NCI-H2081 treated with DMSO at 0.1 percent for 48 hours (cell line): ENCODE measurements around the gene ZNF683.
"Not testable (repeated sequence)": the region's sequence is repeated elsewhere in the genome, so short reads cannot be mapped to it uniquely, and the experiment has no call there.

Source experiments
- DNase-seq: peaks from one replicate; lab custom pipeline; 2025; lab: John Stamatoyannopoulos, UW

The ZNF683 gene

GRCh38 chr1:26385063-26385462, 12.5 kb upstream of the ZNF683 start:
- not testable (repeated sequence) for DNase-seq

DNA sequence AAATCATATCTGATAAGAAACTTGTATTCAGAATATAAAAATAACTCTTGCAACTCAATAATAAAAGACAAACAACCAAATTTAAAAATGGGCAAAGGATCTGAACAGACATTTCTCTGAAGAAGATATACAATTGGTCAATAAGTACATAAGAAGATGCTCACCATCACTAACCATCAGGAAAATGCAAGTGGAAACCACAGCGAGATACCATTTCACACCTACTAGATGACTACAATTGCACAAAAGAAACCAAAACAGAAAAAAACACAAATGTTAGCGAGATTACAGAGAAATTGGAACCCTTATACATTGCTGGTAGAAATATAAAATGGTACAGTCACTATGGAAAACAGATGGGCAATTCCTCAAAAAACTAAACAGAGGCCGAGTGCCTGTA, 11.5 kb upstream of the ZNF683 start:
- no peak for DNase-seq

DNA sequence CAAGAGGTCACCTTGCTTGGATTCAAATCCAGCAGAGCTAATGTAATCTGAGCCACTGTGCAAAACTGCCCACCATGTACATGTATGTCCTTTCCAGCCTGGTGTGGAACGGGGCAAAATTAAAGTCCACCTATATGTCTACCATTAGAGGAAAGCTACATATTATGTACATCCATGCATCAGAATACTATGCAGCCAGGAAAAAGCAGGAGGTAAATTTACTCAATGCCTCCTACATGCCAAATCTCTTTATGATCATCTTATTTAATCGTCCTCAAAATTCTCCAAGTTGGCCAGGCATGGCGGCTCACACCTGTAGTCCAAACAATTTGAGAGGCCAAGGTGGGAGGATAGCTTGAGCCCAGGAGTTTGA, 6.3 kb upstream of the ZNF683 start:
- no peak for DNase-seq

DNA sequence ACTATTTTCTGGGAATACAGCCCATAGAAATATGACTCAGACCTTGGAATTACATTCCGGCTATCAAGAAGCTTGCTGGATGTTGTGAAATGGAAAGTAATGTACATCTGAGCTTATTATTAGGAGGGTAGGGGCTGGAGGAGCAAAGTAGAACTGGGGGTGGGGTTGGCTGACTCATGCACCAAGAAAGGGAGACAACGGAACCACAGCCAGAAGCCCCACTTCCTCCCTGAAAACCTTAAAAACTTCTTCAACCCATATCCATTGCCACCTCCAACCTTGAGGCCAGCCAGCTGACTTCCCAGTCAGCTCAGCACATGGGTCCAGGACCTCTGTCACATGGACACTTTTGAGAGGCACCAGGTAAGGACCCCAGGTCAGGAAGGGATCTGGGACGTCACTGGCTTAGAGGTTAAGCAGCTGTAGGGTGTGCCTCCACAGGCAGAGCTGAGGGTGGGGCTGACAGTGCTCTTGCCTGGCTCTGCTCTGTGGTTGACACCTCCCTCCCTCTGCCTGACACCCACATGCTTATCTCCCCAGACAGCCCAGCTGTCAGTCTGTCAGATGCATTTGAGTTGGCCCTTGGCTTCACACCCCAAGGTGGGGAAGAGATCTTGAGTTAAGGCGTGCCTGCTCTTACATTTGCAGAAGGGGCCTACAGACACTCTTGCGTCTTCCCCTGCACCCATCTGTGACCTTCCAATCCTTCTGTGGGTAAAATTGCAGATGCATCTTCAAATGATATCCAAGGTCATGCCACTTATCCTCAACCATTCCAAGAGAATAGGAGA, 5.7 kb upstream of the ZNF683 start:
- no peak for DNase-seq

GRCh38 chr1:26376050-26376449, 3.5 kb upstream of the ZNF683 start:
- no peak for DNase-seq

- DNase-seq: no peak
Observed at GRCh38 chr1:26375081-26375480, 2.5 kb upstream of the ZNF683 start.

- not testable (repeated sequence) for DNase-seq
Observed at GRCh38 chr1:26374361-26374760, 1.8 kb upstream of the ZNF683 start.

DNA sequence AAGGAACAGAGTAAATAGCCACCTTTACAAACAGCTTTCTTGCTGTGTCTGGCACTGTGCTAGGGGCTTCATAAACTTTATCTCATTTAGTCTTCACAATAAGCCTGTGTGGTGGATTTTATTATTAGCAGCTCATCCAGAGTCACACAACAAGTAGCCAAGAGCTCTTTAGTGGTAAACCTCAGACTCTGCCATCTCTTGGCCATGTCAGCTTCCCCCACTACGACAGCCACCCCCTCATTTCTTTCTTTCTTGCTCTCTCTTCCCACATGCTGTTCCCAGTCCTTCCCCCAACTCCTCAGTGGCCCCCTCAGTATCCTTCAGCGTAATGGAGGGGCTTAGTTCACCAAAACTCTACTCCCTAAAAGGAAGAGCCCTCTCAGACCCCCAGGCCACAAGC, 1.2 kb upstream of the ZNF683 start:
- no peak for DNase-seq

- no peak for DNase-seq
Observed at GRCh38 chr1:26373281-26373680, 731 bp upstream of the ZNF683 start.

- DNase-seq: no peak
Observed at GRCh38 chr1:26372039-26372438, 511 bp downstream of the ZNF683 start.

DNA sequence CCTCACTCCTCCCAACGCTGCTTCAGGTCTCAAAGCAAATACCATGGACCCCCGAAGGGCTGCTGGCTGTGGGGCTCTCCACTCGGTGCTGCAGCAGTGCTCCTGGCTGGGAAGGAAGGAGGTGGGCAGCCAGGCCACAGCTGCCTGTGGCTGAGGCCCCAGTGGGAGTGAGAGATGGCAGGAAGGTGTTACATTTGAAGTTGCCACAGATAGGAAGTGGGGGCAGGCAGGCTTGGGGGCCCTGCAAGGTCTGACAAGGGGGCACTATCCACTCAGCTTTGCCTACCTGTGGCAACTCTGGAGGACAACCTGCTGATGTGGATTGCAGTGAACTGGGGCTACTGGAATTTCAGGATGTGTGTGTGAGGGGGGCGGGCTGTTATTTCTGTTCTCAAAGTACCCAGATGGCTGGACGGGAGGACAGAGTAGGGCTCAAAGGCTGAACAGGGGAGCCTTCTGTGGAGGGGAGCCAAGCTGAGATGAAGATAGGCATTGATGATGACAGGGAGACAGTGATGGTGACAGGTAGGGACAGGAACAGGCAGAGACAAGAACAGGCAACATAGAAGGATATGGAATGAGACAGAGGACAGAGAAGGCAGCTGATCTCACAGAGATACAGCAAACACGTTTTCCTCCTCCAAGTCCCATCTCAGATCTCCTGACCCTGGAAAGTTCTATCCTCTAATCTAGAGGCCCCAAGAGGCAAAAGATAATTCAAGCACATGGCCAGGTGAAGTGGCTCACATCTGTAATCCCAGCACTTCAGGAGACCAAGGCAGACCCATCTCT, 1.8 kb downstream of the ZNF683 start:
- DNase-seq: no peak

- no peak for DNase-seq
Observed at GRCh38 chr1:26368486-26368885, 4.1 kb downstream of the ZNF683 start.

DNA sequence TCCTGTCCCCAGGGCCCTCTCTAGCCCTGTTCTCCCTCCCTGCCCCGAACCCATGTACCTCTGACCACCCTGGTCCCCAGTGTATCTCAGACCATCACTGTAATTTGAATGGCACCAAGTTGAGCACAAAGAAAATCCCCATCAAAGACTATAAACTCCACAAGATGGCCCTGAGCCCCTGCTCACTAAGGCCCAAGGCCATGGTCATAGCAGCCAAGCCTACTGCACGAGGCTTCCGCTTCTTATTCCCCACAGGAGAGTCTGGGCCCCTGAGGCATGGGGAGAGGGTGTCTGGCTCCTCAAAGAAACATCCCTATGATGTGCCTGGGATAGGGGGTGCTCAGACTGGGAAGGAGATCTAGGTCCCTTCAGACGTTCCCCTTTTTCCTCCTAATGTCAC, 4.5 kb downstream of the ZNF683 start:
- DNase-seq: no peak

DNA sequence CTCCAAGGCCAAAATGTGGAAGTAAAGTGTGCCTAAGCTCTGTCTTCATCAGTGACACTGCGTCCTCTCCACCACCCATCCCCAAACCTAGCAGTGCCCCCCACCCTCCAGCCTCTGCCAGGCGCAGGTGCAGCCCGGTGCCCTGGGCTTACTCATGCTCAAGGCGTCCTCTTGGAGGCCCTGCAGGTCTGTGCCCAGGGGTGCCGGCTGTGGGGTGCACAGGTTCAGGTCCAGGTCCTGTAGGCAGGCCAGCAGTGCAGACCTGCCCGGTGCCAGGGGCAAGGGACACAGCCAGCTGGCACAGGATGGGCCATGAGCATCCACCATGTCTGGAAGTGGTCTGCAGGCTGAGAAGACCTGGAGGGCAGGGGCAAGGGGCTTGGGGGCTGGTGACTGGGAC, 5.1 kb downstream of the ZNF683 start:
- no peak for DNase-seq

DNA sequence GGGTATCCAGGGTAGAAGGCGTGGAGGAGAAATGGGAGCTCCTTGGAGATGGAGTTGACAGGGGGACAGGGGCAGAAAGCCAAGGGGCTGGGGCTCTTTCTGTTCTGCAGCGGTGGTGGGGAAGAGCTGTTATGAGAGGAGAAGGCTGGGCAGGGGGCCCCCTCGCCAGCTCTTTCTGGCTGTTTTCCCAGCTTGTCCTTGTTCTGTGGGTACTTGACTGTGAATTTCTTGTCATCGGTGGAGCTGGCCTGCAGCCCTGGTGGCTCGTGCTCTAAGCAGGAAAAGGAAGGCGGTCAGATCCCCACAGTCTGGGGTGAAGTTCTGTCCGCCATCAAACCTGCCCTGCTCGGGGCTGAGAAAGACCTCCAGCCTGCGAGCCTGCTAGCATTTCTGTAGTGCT, 7.6 kb downstream of the ZNF683 start:
- no peak for DNase-seq

GRCh38 chr1:26363549-26364448, 8.8 kb downstream of the ZNF683 start:
- DNase-seq: no peak

DNA sequence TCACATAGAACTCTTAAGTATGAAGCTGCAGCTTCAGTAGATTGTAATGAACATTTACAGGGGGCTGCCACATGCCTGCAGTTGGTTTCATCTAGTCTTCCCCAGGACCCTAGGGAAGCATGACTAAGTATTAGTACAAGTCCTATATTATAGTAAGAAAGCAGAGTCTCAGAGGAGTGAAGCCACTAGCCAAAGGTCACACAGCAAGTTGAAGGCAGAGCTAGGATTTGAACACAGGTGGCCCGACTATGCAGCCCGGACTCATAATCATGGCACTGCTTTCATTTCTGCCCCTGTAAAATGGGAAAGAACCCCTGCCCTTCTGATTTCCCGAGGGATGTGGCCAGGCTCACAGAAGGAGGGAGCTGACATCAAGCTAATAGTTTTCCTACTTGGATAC, 10.2 kb downstream of the ZNF683 start:
- DNase-seq: no peak

DNA sequence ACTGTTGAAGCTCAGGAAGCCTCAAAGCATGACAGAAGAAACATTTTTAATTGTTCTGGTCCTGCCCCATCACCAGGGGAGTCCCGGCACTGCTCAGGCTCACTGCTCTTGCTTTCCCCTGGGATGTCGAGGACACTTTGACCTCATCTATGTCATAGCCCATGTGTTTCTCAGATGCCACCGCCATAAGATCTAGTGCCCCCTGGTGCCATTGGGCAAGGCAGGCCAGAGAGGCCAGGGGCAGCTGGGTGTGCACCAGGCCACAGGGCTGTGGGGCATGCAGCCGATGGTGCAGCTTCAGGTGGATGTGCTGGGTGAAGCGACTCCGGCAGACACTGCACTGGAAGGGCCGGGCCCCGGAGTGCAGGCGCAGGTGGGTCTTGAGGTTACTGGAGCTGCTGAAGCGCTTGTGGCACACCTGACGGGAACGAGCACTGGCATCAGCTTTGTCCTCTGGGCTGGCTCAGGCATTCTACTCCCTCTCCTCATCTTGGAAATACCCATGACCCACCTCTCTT, 10.9 kb downstream of the ZNF683 start:
- no peak for DNase-seq

DNA sequence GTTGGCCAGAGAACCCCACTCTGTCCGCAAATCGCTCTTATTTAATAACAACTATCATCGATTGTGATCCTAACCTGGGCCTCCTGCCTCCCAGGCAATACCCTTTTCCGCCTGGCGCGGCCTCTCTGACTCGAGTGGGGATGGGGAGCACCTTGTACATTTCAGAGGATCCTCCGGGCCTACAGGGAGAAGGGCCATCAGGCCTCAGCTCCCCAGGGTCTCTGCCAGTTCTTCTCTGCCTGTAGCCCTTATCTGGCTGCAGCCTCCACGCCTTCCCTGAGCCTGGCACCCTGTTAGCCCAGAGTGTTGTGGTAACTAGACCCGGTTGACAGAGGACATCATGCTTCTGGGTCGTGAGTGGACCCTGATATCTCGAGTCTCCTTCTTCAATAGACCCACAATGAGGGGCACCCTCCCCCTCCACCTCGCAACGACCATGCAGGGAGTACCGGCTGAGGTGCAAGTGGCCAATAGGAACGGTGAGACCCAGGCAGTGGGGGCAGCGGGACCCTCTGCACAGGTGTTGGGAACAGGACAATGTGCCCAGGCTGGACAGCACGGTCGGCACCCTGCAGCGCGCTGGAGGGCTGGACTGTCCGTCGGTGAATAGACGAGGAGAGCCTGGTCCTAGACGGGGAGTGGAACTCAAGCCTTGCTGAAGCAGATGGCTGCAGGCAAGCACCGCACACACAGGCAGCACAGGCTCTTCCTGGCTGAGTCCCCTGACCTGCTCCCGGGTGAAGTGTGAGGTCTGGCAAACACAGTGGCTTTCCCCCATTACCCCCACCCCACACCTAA, 11.5 kb downstream of the ZNF683 start:
- no peak for DNase-seq

DNA sequence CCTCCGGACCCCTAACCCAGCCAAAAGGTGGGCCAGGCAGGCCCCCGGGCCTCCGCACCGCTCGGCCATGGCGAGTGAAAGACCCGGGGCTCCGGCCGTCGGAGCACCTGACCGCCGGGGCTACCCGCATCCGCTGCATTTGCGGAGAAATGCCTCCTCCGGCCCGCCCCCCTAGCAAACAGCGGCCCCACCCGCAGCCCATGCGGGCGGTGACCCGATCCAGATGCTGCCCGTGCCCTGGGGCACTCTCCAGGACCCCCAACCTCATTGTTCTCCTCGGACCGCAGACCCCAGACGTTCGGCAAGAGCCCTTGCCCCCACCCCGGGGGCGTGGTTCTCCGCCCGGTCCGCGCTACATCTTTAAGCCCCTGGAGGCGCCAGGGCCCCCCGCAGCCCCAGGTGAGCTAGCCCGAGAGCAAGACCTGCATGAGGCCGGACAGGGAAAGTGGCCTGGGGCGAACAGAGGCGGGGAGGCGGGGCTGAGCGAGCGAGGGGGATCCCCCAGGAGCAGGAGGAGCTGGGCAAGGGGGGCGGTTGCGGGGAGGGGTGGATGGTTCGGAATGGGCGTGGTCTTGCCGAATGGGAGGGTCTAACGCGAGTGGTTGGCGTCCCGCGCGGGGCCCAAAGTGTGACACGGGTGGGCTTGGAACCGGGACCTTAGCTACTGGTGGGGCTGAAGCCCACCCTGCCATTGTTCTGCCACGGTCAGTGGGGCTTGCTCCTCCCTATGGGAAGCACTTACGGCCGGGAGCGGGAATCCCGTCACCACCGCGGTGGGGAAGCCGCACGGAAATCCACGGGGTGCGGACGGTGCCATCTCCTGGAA, 12.4 kb downstream of the ZNF683 start:
- no peak for DNase-seq
